K562 (cell line): ENCODE results near the gene SLC25A11. TPM values are rescaled to one million over a fixed set of nuclear protein-coding genes. Genes with fewer than 3 reads are reported as not detected.
A peak's percentile ranks its signal among the peaks of the same experiment; 100 is the strongest.

Experiments
- ARNT ChIP-seq, 2 experiments: fragments of 450-650 bp; IDR thresholded peaks; 2 replicates each; pipeline ENCODE4 v1.6.1; 2016; ENCODE audit warnings: mild to moderate bottlenecking in 1 of 2
- E2F1 ChIP-seq: sonication (generic); formaldehyde crosslinking; IDR thresholded peaks from 2 replicates; pipeline ENCODE4 v1.8.1; 2023; ENCODE audit warnings: mild to moderate bottlenecking, missing genetic modification reagents, moderate library complexity
- GTF2E2 ChIP-seq: fragments of 200-800 bp; sonication (Bioruptor generic); IDR thresholded peaks from 2 replicates; pipeline ENCODE4 v1.6.1; 2016; ENCODE audit warnings: missing genetic modification characterization, missing compliant biosample characterization
- HDAC6 ChIP-seq: IDR thresholded peaks from 2 replicates; pipeline ENCODE4 v1.6.1; 2012; ENCODE audit warnings: low read depth, mild to moderate bottlenecking, control low read depth, inconsistent platforms, low read length, moderate library complexity
- LARP7 ChIP-seq: fragments of 450-650 bp; IDR thresholded peaks from 2 replicates; pipeline ENCODE4 v1.6.1; 2016
- LCOR ChIP-seq: sonication (generic); formaldehyde crosslinking; IDR thresholded peaks from 2 replicates; pipeline ENCODE4 v1.8.0; 2022; ENCODE audit warnings: mild to moderate bottlenecking, missing genetic modification reagents
- MYBL2 ChIP-seq, 2 experiments: fragments of 450-650 bp in 1 of 2; sonication (generic) in 1 of 2; formaldehyde crosslinking in 1 of 2; IDR thresholded peaks; 2 replicates each; pipeline versions ENCODE4 v1.6.1 to v1.8.1; 2017 to 2022; ENCODE audit warnings: borderline replicate concordance in 1 of 2, inconsistent platforms in 1 of 2, low read depth in 1 of 2, mild to moderate bottlenecking in 1 of 2, missing genetic modification reagents in 1 of 2, moderate library complexity in 1 of 2
- NFRKB ChIP-seq: fragments of 450-650 bp; IDR thresholded peaks from 2 replicates; pipeline ENCODE4 v1.6.1; 2016; ENCODE audit warnings: low read depth
- POLR2A ChIP-seq: fragments of 450-650 bp; conservative IDR thresholded peaks from 2 replicates; pipeline ENCODE4 v1.6.1; 2016
- POLR2B ChIP-seq: fragments of 450-650 bp; IDR thresholded peaks from 2 replicates; pipeline ENCODE4 v1.6.1; 2018; ENCODE audit warnings: low read depth; ENCODE audit not compliant: partially characterized antibody
- POLR2H ChIP-seq: IDR thresholded peaks from 2 replicates; pipeline ENCODE4 v1.6.1; 2016; ENCODE audit warnings: missing genetic modification characterization, low read depth, mild to moderate bottlenecking, control low read depth, missing compliant biosample characterization, moderate library complexity
- RBM22 ChIP-seq: fragments of 200-400 bp; formaldehyde crosslinking; IDR thresholded peaks from 2 replicates; pipeline ENCODE4 v1.6.1; 2018; ENCODE audit warnings: low read length, low read depth; ENCODE audit not compliant: poor library complexity, severe bottlenecking
- RNF2 ChIP-seq: sonication (generic); IDR thresholded peaks from 2 replicates; pipeline ENCODE4 v1.6.1; 2016
- SIN3A ChIP-seq, 2 experiments: fragments of 150-350 bp in 1 of 2; IDR thresholded peaks; 2 replicates each; pipeline ENCODE4 v1.6.1; 2011 to 2016; ENCODE audit warnings: borderline replicate concordance in 2 of 2, low read depth in 2 of 2, low read length in 2 of 2, mild to moderate bottlenecking in 2 of 2, moderate library complexity in 2 of 2; ENCODE audit not compliant: control insufficient read depth in 1 of 2
- SMARCE1 ChIP-seq: fragments of 450-650 bp; IDR thresholded peaks from 2 replicates; pipeline ENCODE4 v1.7.1; 2016; ENCODE audit warnings: mild to moderate bottlenecking
- SNRNP70 ChIP-seq: fragments of 200-400 bp; formaldehyde crosslinking; optimal IDR thresholded peaks from 2 replicates; pipeline ENCODE3; 2017; ENCODE audit warnings: low read depth, low read length
- SPI1 ChIP-seq: IDR thresholded peaks from 2 replicates; pipeline ENCODE4 v1.6.1; 2011; ENCODE audit warnings: low read depth, low read length, control low read depth, borderline replicate concordance
- SRSF9 ChIP-seq: fragments of 200-400 bp; formaldehyde crosslinking; IDR thresholded peaks from 2 replicates; pipeline ENCODE4 v1.6.1; 2017; ENCODE audit warnings: low read depth, low read length, borderline replicate concordance
- TAF1 ChIP-seq: IDR thresholded peaks from 2 replicates; pipeline ENCODE4 v1.6.1; 2011; ENCODE audit warnings: mild to moderate bottlenecking, low read length, moderate library complexity; ENCODE audit not compliant: insufficient read depth, control insufficient read depth, severe bottlenecking; ENCODE audit errors: extremely low read depth
- TCF7L2 ChIP-seq: fragments of 150-350 bp; IDR thresholded peaks from 2 replicates; pipeline ENCODE4 v1.6.1; 2016; ENCODE audit warnings: low read depth, mild to moderate bottlenecking, low read length, moderate library complexity
- ZNF146 ChIP-seq: IDR thresholded peaks from one replicate; pipeline ENCODE4 v1.6.1; 2018; ENCODE audit warnings: missing compliant biosample characterization; ENCODE audit not compliant: unreplicated experiment
- ZNF507 ChIP-seq: conservative IDR thresholded peaks from 2 replicates; pipeline ENCODE4 v1.6.1; 2017; ENCODE audit warnings: missing genetic modification characterization, missing compliant biosample characterization
- ZNF780A ChIP-seq: fragments of 250-450 bp; sonication (Bioruptor Pico); IDR thresholded peaks from 2 replicates; pipeline ENCODE4 v1.5.0; 2021; ENCODE audit warnings: mild to moderate bottlenecking
- ZZZ3 ChIP-seq: fragments of 450-650 bp; IDR thresholded peaks from 2 replicates; pipeline ENCODE4 v1.6.1; 2016; ENCODE audit warnings: antibody characterized with exemption, mild to moderate bottlenecking, moderate library complexity
- polyA plus RNA-seq, 8 experiments: library from polyadenylated mRNA; depleted of rRNA in 4 of 8; stranded (reverse) in 5 of 8; unstranded in 3 of 8; fragments of >200 nt; fragmentation: Nextera tagmentation in 2 of 8; fragmentation: Illumina TruSeq in 1 of 8; extraction: Ambion mirVana in 2 of 8; extraction: Trizol in 1 of 8; gene quantifications; 2 replicates each; pipeline versions ENCODE4 v1.2.1 to v1.2.3, GENCODE V29; 2011 to 2014; ENCODE audit warnings: inconsistent platforms in 1 of 8, missing spikeins in 1 of 8
- total RNA-seq, 7 experiments: library from RNA; depleted of rRNA in 6 of 7; stranded (reverse); fragments of >200 nt in 6 of 7; fragmentation: Illumina TruSeq in 2 of 7; extraction: Trizol in 2 of 7; gene quantifications; 2 replicates each; pipeline versions ENCODE4 v1.2.1 to v1.2.3, GENCODE V29; 2011 to 2021; ENCODE audit warnings: low replicate concordance in 1 of 7
- TF ChIP-seq, protein P1 (sequence below): IDR thresholded peaks from 3 replicates; pipeline ENCODE4 v1.6.1; 2011; ENCODE audit warnings: borderline replicate concordance, mild to moderate bottlenecking; ENCODE audit not compliant: insufficient read length, insufficient read depth
- TF ChIP-seq, protein P2 (sequence below): fragments of 250-450 bp; sonication (Bioruptor Pico); IDR thresholded peaks from 2 replicates; pipeline ENCODE4 v1.4.0; 2020; ENCODE audit warnings: mild to moderate bottlenecking, moderate library complexity

Gene SLC25A11
- total and polyA plus RNA-seq, 9 of the 15 experiments (the other 6 are each of a cell fraction or from before 2014, with no cell fraction given) = 3.1 to 56.7 (median 32.9) TPM

DNA sequence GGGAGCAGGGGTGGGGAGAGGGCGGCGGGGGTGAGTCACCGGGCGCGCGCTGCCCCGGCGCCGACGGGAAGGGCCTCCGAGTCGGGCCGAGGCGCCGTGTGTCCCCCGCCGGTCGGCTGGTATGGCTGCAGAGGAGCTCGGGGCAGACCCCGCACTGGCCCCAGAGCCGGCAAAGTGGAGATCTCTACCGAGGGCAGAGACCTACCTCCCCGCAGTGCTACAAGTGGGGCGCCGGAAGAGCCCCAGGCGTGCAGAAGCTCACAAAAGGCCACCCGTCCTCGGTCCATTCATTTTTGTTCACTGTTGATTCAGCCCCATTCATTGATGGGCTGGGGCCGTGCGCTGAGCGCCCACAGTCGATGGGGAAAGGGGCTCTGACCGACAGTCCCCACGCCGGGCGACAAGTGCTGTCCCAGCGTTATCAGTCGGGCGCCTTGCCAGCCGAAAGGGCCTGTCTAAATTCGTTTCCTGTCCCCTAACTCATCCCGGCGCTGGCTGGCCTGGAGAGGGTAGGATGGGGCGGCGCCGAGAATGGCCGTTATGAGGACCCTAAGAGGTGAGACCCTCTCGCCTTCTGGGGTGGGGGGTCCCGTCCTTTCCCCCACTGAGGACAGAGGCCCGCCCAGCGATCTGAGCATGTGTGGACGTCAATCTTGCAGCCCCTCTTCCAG lies 10.4 kb upstream of the SLC25A11 start (continued):
- TF ChIP-seq SMARCE1 (peak; percentile 51; the same call in 1 of the 2 replicates), NFRKB (peak; percentile 30; the same call in 1 of the 2 replicates), RNF2 (no peak), LCOR (CRISPR knock-in tag) (peak; percentile 33; the same call in 1 of the 2 replicates), MYBL2 (IDR thresholded peaks at IDR 0.05; ENCODE audit: low read depth) (no peak), MYBL2 (CRISPR knock-in tag; IDR thresholded peaks at IDR 0.05; ENCODE audit: borderline replicate concordance) (no peak), GTF2E2 (0 out of 2 replicates have a peak, but pooled peaks have one; percentile 58), POLR2B (peak; percentile 36), ZNF507 (no peak), E2F1 (no peak), POLR2H (tag) (peak; percentile 42), SRSF9 (no peak), SPI1 (no peak), RBM22 (no peak), ZZZ3 (no peak), ARNT (IDR thresholded peaks at IDR 0.05) (no peak), ZNF146 (CRISPR knock-in tag) (no peak), LARP7 (no peak), SNRNP70 (no peak), SIN3A (IDR thresholded peaks at IDR 0.05; ENCODE audit: borderline replicate concordance in 2 of 2, control insufficient read depth in 1 of 2, low read depth in 2 of 2, low read length in 2 of 2) (peak in 1 of 2 experiments; percentile 3; a peak in 1 of 4 replicates), HDAC6 (no peak), TCF7L2 (no peak), ZNF780A (CRISPR knock-in tag) (no peak), TAF1 (peak; percentile 26), POLR2A (peak; percentile 74)
- TF ChIP-seq, protein P1, sequence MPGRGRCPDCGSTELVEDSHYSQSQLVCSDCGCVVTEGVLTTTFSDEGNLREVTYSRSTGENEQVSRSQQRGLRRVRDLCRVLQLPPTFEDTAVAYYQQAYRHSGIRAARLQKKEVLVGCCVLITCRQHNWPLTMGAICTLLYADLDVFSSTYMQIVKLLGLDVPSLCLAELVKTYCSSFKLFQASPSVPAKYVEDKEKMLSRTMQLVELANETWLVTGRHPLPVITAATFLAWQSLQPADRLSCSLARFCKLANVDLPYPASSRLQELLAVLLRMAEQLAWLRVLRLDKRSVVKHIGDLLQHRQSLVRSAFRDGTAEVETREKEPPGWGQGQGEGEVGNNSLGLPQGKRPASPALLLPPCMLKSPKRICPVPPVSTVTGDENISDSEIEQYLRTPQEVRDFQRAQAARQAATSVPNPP = no peak
- TF ChIP-seq, protein P2, sequence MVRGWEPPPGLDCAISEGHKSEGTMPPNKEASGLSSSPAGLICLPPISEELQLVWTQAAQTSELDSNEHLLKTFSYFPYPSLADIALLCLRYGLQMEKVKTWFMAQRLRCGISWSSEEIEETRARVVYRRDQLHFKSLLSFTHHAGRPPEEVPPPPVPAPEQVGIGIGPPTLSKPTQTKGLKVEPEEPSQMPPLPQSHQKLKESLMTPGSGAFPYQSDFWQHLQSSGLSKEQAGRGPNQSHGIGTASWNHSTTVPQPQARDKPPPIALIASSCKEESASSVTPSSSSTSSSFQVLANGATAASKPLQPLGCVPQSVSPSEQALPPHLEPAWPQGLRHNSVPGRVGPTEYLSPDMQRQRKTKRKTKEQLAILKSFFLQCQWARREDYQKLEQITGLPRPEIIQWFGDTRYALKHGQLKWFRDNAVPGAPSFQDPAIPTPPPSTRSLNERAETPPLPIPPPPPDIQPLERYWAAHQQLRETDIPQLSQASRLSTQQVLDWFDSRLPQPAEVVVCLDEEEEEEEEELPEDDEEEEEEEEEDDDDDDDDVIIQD = no peak
